Neural cell (in vitro differentiated cells): ENCODE data around the gene DAPK2. TPM values are rescaled to one million over a fixed set of nuclear protein-coding genes. Genes with fewer than 3 reads are reported as not detected.

Experiments used
- H2AFZ ChIP-seq: fragments of 200-600, 300-800 bp; sonication (generic), shearing (Covaris generic); 2 replicates; pipeline ENCODE4 v1.6.0; 2014; ENCODE audit warnings: low read depth, mild to moderate bottlenecking, antibody characterized with exemption, low read length, moderate library complexity
- H3F3A ChIP-seq: fragments of 200-600 bp; shearing (Covaris generic); 2 replicates; pipeline ENCODE4 v1.6.1; 2016; ENCODE audit warnings: mild to moderate bottlenecking, moderate library complexity, mixed read lengths, antibody characterized with exemption, low read length; ENCODE audit not compliant: insufficient read depth, poor library complexity, severe bottlenecking
- H3K27ac ChIP-seq: fragments of 200-600, 300-800 bp; sonication (generic), shearing (Covaris generic); 2 replicates; pipeline ENCODE4 v1.5.1; 2014; ENCODE audit warnings: mild to moderate bottlenecking, low read length, moderate library complexity
- H3K27me3 ChIP-seq: fragments of 300-800, 200-600 bp; sonication (generic), shearing (Covaris generic); 2 replicates; pipeline ENCODE4 v1.6.0; 2014; ENCODE audit warnings: mild to moderate bottlenecking, low read depth, low read length, moderate library complexity; ENCODE audit not compliant: insufficient read depth
- H3K36me3 ChIP-seq: fragments of 300-800, 200-600 bp; sonication (generic), shearing (Covaris generic); 2 replicates; pipeline ENCODE4 v1.5.1; 2014; ENCODE audit warnings: mild to moderate bottlenecking, antibody characterized with exemption, low read length, moderate library complexity; ENCODE audit not compliant: insufficient read depth
- H3K4me2 ChIP-seq: fragments of 300-800, 200-600 bp; sonication (generic), shearing (Covaris generic); 2 replicates; pipeline ENCODE4 v1.6.0; 2014; ENCODE audit warnings: mild to moderate bottlenecking, low read length
- H3K4me3 ChIP-seq: fragments of 300-800, 200-600 bp; sonication (generic), shearing (Covaris generic); 2 replicates; pipeline ENCODE4 v1.5.1; 2014; ENCODE audit warnings: mild to moderate bottlenecking, low read length, moderate library complexity
- H3K79me2 ChIP-seq: fragments of 200-600 bp; shearing (Covaris generic); replicated peaks from 2 replicates; pipeline ENCODE4 v1.6.0; 2014; ENCODE audit warnings: mild to moderate bottlenecking, low read length, moderate library complexity; ENCODE audit not compliant: insufficient read depth
- H3K9ac ChIP-seq: fragments of 300-800, 200-600 bp; sonication (generic), shearing (Covaris generic); 2 replicates; pipeline ENCODE4 v1.6.1; 2016; ENCODE audit warnings: mild to moderate bottlenecking, low read length, mixed read lengths
- H3K9me2 ChIP-seq: fragments of 200-600 bp; shearing (Covaris generic); 2 replicates; pipeline ENCODE4 v1.6.1; 2016; ENCODE audit warnings: mild to moderate bottlenecking, low read length, mixed read lengths; ENCODE audit not compliant: insufficient read depth
- H3K9me3 ChIP-seq: fragments of 200-600, 300-800 bp; sonication (generic), shearing (Covaris generic); 2 replicates; pipeline ENCODE4 v1.6.1; 2016; ENCODE audit warnings: mild to moderate bottlenecking, mixed run types, low read length, moderate library complexity, mixed read lengths
- H4K20me1 ChIP-seq: fragments of 200-600 bp; shearing (Covaris generic); 2 replicates; pipeline ENCODE4 v1.6.1; 2016; ENCODE audit warnings: mild to moderate bottlenecking, mixed run types; ENCODE audit not compliant: insufficient read depth
- CTCF ChIP-seq: fragments of 450-650 bp; IDR thresholded peaks from 2 replicates; pipeline ENCODE4 v1.5.1; 2014; ENCODE audit warnings: antibody characterized with exemption, mild to moderate bottlenecking, moderate library complexity; ENCODE audit not compliant: poor library complexity, severe bottlenecking
- EP300 ChIP-seq: fragments of 450-650 bp; conservative IDR thresholded peaks from 2 replicates; pipeline ENCODE4 v1.6.1; 2014; ENCODE audit warnings: antibody characterized with exemption, mild to moderate bottlenecking, moderate library complexity; ENCODE audit not compliant: poor library complexity, severe bottlenecking
- EZH2 ChIP-seq: fragments of 200-600, 300-800 bp; shearing (Covaris generic), sonication (generic); IDR thresholded peaks from 2 replicates; pipeline ENCODE4 v1.6.1; 2014; ENCODE audit warnings: antibody characterized with exemption, low read length, borderline replicate concordance, mild to moderate bottlenecking; ENCODE audit not compliant: insufficient read depth, poor library complexity, severe bottlenecking
- MXI1 ChIP-seq: fragments of 450-650 bp; conservative IDR thresholded peaks from 2 replicates; pipeline ENCODE4 v1.6.1; 2014; ENCODE audit warnings: antibody characterized with exemption, mild to moderate bottlenecking; ENCODE audit not compliant: poor library complexity, severe bottlenecking
- POLR2AphosphoS5 ChIP-seq: IDR thresholded peaks from 2 replicates; pipeline ENCODE4 v1.6.1; 2012
- RAD21 ChIP-seq: fragments of 450-650 bp; conservative IDR thresholded peaks from 2 replicates; pipeline ENCODE4 v1.6.1; 2014; ENCODE audit warnings: antibody characterized with exemption, mild to moderate bottlenecking, moderate library complexity
- SMC3 ChIP-seq: fragments of 450-650 bp; conservative IDR thresholded peaks from 2 replicates; pipeline ENCODE4 v1.6.1; 2014; ENCODE audit warnings: antibody characterized with exemption, mild to moderate bottlenecking, moderate library complexity; ENCODE audit not compliant: poor library complexity
- TAF1 ChIP-seq: IDR thresholded peaks from 2 replicates; pipeline ENCODE4 v1.6.1; 2012; ENCODE audit warnings: low read depth
- polyA plus RNA-seq: library from polyadenylated mRNA; depleted of rRNA; stranded (reverse); fragments of >200 nt; gene quantifications from 2 replicates; pipeline ENCODE4 v1.2.3, GENCODE V29; 2014
- TF ChIP-seq, protein P1 (sequence below): IDR thresholded peaks from 2 replicates; pipeline ENCODE4 v1.6.1; 2012; ENCODE audit warnings: borderline replicate concordance

DAPK2 gene
- polyA plus RNA-seq, 1 donor from 2014 or later, result 0.78 TPM

- no peaks in the 10 kb centered on the region for H3K27me3 ChIP-seq
- no peak overlapping the region for H3K4me3 ChIP-seq
- H3K9ac ChIP-seq, result no peak overlapping the region
- H3K27ac ChIP-seq, result no peak overlapping the region
- no peak overlapping the region for H3K4me2 ChIP-seq
- H4K20me1 ChIP-seq, result no peaks in the 10 kb centered on the region
- no peaks in the 10 kb centered on the region for H3K9me2 ChIP-seq
- H3K9me3 ChIP-seq, result no peaks in the 10 kb centered on the region
- H2AFZ ChIP-seq, result no peak overlapping the region
- no peak for TF ChIP-seq POLR2AphosphoS5
- TF ChIP-seq, protein P1, sequence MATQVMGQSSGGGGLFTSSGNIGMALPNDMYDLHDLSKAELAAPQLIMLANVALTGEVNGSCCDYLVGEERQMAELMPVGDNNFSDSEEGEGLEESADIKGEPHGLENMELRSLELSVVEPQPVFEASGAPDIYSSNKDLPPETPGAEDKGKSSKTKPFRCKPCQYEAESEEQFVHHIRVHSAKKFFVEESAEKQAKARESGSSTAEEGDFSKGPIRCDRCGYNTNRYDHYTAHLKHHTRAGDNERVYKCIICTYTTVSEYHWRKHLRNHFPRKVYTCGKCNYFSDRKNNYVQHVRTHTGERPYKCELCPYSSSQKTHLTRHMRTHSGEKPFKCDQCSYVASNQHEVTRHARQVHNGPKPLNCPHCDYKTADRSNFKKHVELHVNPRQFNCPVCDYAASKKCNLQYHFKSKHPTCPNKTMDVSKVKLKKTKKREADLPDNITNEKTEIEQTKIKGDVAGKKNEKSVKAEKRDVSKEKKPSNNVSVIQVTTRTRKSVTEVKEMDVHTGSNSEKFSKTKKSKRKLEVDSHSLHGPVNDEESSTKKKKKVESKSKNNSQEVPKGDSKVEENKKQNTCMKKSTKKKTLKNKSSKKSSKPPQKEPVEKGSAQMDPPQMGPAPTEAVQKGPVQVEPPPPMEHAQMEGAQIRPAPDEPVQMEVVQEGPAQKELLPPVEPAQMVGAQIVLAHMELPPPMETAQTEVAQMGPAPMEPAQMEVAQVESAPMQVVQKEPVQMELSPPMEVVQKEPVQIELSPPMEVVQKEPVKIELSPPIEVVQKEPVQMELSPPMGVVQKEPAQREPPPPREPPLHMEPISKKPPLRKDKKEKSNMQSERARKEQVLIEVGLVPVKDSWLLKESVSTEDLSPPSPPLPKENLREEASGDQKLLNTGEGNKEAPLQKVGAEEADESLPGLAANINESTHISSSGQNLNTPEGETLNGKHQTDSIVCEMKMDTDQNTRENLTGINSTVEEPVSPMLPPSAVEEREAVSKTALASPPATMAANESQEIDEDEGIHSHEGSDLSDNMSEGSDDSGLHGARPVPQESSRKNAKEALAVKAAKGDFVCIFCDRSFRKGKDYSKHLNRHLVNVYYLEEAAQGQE, result no peak
- no peak for TF ChIP-seq CTCF
- no peak for TF ChIP-seq EZH2
- TF ChIP-seq TAF1, result no peak
- TF ChIP-seq MXI1, result no peak
- TF ChIP-seq RAD21, result no peak
- TF ChIP-seq SMC3, result no peak
- no peaks in the 10 kb centered on the region for H3K36me3 ChIP-seq
- H3F3A ChIP-seq, result no peaks in the 10 kb centered on the region
- no peaks in the 10 kb centered on the region for H3K79me2 ChIP-seq
These were observed 26.5 kb upstream of the DAPK2 start for GRCh38 chr15:64072812-64073211.

DNA sequence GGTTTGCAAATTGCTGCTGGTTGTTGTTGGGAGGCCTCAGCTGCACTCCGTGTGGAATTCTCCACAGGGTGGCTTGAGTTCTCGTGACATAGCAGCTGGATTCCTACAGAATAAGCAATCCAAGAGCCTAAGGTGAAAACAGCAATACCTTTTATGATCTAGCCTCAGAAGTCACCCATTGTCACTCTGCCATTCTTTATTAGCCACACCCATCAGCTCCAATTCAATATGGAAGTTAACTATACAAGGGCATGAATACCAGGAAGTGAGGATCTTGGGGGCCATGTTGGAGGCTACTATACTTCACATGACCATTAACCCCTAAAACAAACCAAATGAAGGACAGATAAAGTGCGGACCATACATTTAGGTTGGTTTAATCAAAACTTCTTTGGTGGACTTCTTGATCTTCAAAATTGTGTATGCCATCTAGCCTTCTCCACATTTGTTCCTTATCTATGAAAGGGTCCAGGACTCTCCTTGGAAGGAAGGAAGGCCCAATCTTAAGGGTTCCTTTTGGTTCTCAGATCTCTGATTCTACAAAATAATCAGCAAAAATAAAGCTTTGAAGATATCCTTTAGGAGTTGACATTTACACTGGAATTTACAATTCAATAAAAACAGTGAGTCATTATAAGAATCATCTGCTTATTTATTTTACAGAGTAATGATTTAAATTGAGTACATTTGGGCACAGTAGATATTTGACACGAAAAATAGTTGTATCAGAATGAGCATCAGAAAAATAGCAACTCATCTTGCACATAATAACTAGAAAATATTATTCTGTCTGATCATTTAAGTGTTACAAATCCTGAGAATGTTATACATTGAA, 25.9 kb upstream of the DAPK2 start:
- Histone ChIP-seq H3K27me3 (no peaks in the 10 kb centered on the region), H3K4me2 (no peak overlapping the region), H3K9ac (no peak overlapping the region), H3K36me3 (no peaks in the 10 kb centered on the region), H3F3A (no peaks in the 10 kb centered on the region), H3K4me3 (no peak overlapping the region), H2AFZ (no peak overlapping the region), H4K20me1 (no peaks in the 10 kb centered on the region), H3K27ac (no peak overlapping the region), H3K9me2 (no peaks in the 10 kb centered on the region), H3K9me3 (no peaks in the 10 kb centered on the region), H3K79me2 (no peaks in the 10 kb centered on the region)
- TF ChIP-seq POLR2AphosphoS5, result no peak
- no peak for TF ChIP-seq MXI1
- no peak for TF ChIP-seq EP300
- TF ChIP-seq RAD21, result no peak
- no peak for TF ChIP-seq SMC3
- TF ChIP-seq EZH2, result no peak
- TF ChIP-seq, protein P1, result no peak
- no peak for TF ChIP-seq CTCF
- no peak for TF ChIP-seq TAF1
